A673 (cell line): ENCODE measurements around the gene PRKCQ. TPM values are rescaled to one million over a fixed set of nuclear protein-coding genes. Genes with fewer than 3 reads are reported as not detected.

ENCODE experiments used
- BruUV-seq: library from RNA; stranded (reverse); fragments of 400-500 nt; replicated peaks from 2 replicates; lab custom pipeline; 2021; lab: Mats Ljungman, UMichigan
- CTCF ChIA-PET: fragments of 300-600 bp; sonication (Branson Sonifier 250); formaldehyde crosslinking; loops from one replicate; lab custom pipeline; 2022; ENCODE audit warnings: antibody characterized with exemption; lab: Charles Lee
- POLR2A ChIA-PET: fragments of 300-600 bp; sonication (Branson Sonifier 250); formaldehyde crosslinking; loops from one replicate; lab custom pipeline; 2022; ENCODE audit warnings: antibody characterized with exemption; ENCODE audit not compliant: low non-redundant PET; lab: Charles Lee
- DNase-seq: peaks from one replicate; pipeline ENCODE4 v3.0.0-alpha.2; 2015; ENCODE audit warnings: low spot score
- H3K27ac ChIP-seq: fragments of 200-600 bp; sonication (generic); 2 replicates; pipeline ENCODE4 v1.5.1; 2016; ENCODE audit warnings: mixed run types, low read depth, mild to moderate bottlenecking, mixed read lengths, antibody characterized with exemption, low read length; ENCODE audit not compliant: poor library complexity, severe bottlenecking
- H3K27me3 ChIP-seq: fragments of 200-600 bp; sonication (generic); replicated peaks from 2 replicates; pipeline ENCODE4 v1.6.1; 2017; ENCODE audit warnings: mixed run types, low read depth, mild to moderate bottlenecking, mixed read lengths, antibody characterized with exemption, low read length; ENCODE audit not compliant: insufficient read depth, poor library complexity
- H3K36me3 ChIP-seq: fragments of 200-600 bp; sonication (generic); 2 replicates; pipeline ENCODE4 v1.6.1; 2016; ENCODE audit warnings: mixed run types, mild to moderate bottlenecking, mixed read lengths, antibody characterized with exemption, low read length; ENCODE audit not compliant: insufficient read depth, poor library complexity, severe bottlenecking
- H3K4me1 ChIP-seq: fragments of 200-600 bp; sonication (generic); 2 replicates; pipeline ENCODE4 v1.6.1; 2017; ENCODE audit warnings: mixed run types, mild to moderate bottlenecking, mixed read lengths, antibody characterized with exemption, low read length; ENCODE audit not compliant: insufficient read depth, poor library complexity, severe bottlenecking
- H3K4me3 ChIP-seq: fragments of 200-600 bp; sonication (generic); 2 replicates; pipeline ENCODE4 v1.5.1; 2016; ENCODE audit warnings: low read depth, mixed run types, mild to moderate bottlenecking, mixed read lengths, low read length; ENCODE audit not compliant: poor library complexity, severe bottlenecking
- H3K9me3 ChIP-seq: fragments of 200-600 bp; sonication (generic); 2 replicates; pipeline ENCODE4 v1.6.1; 2016; ENCODE audit warnings: mixed run types, low read depth, mild to moderate bottlenecking, mixed read lengths, antibody characterized with exemption, low read length; ENCODE audit not compliant: poor library complexity, severe bottlenecking
- EZH2 ChIP-seq: fragments of 200-600 bp; sonication (generic); IDR thresholded peaks from 2 replicates; pipeline ENCODE4 v1.6.1; 2017; ENCODE audit warnings: borderline replicate concordance, low read depth, mild to moderate bottlenecking, mixed read lengths, antibody characterized with exemption, low read length; ENCODE audit not compliant: poor library complexity, severe bottlenecking
- intact Hi-C: fragments of 100-400 bp; cut with micrococcal nuclease; formaldehyde crosslinking; loops from one replicate; pipeline ENCODE4 v1.10.0; 2022; ENCODE audit not compliant: unreplicated experiment
- total RNA-seq: library from RNA; stranded (reverse); gene quantifications from 2 replicates; pipeline ENCODE4 v1.2.3, GENCODE V29; 2021
- TF ChIP-seq, protein P1 (sequence below): fragments of 300-800, 200-600 bp; sonication (generic); conservative IDR thresholded peaks from 2 replicates; pipeline ENCODE4 v1.5.1; 2017; ENCODE audit warnings: low read depth, mild to moderate bottlenecking, antibody characterized with exemption, low read length, moderate library complexity, mixed read lengths

The PRKCQ gene
- total RNA-seq, 1 experiment from 2014 or later = not detected

DNA sequence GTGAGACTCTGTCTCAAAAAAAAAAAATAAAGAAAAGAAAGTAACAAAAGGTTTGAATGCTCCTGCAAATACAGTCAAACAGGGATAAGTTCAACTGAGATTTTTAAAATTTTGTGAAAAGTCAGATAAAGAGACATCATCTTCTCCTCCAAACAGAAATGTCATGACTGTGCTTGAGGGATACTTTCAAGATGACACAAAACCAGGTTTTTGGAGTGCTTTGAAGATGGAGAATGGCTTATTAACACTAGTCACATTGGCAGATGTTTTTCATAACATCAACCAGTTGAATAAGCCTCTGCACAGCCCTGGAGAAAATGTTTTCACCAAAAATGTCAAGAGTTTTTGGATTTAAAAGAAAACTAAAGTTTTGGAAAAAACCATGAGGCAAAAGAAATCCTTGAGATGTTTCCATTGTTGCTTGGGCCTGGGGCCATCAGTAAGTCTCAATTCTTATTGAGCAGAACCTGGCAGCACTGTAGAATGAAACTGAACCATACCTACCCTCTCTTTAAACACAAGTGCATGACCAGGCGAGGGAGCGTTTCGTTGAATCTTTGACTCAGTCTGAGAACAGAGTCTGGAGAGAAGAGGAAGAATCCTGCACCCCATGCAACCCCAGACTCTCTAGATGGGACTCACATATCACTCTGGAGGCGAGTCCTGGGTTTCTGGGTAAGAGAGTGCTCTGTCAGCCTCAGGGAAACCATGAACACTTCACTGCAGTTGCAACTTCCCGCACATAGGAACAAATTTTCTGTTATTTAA, 37.4 kb upstream of the PRKCQ start:
- intact Hi-C loops = no loop called here
- CTCF ChIA-PET = no interaction called here
- H3K27me3 ChIP-seq = peaks cover 86% of the 10 kb centered on the region
- no peak overlapping the region for H3K27ac ChIP-seq
- TF ChIP-seq, protein P1, sequence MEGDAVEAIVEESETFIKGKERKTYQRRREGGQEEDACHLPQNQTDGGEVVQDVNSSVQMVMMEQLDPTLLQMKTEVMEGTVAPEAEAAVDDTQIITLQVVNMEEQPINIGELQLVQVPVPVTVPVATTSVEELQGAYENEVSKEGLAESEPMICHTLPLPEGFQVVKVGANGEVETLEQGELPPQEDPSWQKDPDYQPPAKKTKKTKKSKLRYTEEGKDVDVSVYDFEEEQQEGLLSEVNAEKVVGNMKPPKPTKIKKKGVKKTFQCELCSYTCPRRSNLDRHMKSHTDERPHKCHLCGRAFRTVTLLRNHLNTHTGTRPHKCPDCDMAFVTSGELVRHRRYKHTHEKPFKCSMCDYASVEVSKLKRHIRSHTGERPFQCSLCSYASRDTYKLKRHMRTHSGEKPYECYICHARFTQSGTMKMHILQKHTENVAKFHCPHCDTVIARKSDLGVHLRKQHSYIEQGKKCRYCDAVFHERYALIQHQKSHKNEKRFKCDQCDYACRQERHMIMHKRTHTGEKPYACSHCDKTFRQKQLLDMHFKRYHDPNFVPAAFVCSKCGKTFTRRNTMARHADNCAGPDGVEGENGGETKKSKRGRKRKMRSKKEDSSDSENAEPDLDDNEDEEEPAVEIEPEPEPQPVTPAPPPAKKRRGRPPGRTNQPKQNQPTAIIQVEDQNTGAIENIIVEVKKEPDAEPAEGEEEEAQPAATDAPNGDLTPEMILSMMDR = no peak
- no peak for TF ChIP-seq EZH2
- BruUV-seq = no TSS peak
- no peaks in the 10 kb centered on the region for H3K4me1 ChIP-seq
- no peak overlapping the region for H3K4me3 ChIP-seq
- no peaks in the 10 kb centered on the region for H3K36me3 ChIP-seq
- POLR2A ChIA-PET = no interaction called here
- DNase-seq = no peak
- H3K9me3 ChIP-seq = no peaks in the 10 kb centered on the region

DNA sequence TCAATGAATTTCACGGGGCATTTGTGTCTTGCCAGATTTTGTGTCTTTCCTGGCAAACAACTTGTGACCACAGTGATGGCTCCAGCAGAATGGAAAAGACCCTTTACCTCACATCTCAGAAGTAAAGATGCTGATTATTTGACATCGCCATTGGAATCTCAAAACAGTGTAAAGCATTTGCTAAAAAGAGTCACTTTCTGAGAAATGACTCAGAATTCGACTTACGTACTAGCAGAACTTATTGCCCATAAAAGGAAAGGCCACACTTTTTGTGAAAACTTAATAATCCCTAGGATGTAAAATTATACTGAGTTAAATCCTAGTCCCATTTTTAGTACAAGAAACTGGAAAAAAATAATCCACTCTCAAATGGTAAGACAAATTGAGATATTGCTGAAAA, 35.9 kb upstream of the PRKCQ start:
- Histone ChIP-seq H3K4me1 (no peaks in the 10 kb centered on the region), H3K27ac (no peak overlapping the region), H3K27me3 (peaks cover 87% of the 10 kb centered on the region), H3K4me3 (no peak overlapping the region), H3K9me3 (no peaks in the 10 kb centered on the region), H3K36me3 (no peaks in the 10 kb centered on the region)
- ChIA-PET POLR2A (no interaction called here), CTCF (no interaction called here)
- intact Hi-C loops = no loop called here
- no peak for DNase-seq
- BruUV-seq = no TSS peak
- TF ChIP-seq EZH2 = no peak
- TF ChIP-seq, protein P1 = no peak

DNA sequence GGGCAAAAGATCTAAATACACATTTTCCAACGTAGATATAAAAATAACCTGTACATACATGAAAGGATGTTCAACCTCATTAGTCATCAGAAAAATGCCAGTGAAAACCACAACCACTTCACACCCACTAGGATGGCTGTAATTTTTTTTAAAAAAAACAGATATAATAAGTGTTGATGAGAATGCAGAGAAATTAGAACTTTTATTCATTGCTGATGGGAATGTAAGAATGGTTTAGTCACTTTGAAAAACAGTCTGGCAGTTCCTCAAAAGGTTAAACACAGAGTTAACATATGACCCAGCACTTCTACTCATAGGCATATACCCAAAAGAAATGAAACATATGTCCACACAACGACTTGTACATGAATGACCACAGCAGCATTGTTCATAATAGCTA, 32.3 kb upstream of the PRKCQ start:
- BruUV-seq = no TSS peak
- Histone ChIP-seq H3K27me3 (peaks cover 90% of the 10 kb centered on the region), H3K9me3 (no peaks in the 10 kb centered on the region), H3K4me1 (no peaks in the 10 kb centered on the region), H3K27ac (no peak overlapping the region), H3K4me3 (no peak overlapping the region), H3K36me3 (no peaks in the 10 kb centered on the region)
- ChIA-PET POLR2A (no interaction called here), CTCF (no interaction called here)
- intact Hi-C loops = no loop called here
- no peak for TF ChIP-seq EZH2
- TF ChIP-seq, protein P1 = no peak
- no peak for DNase-seq
